Colonic mucosa (tissue), 4 donors: ENCODE measurements around the gene PDZRN3. TPM values are rescaled to one million over a fixed set of nuclear protein-coding genes. Genes with fewer than 3 reads are reported as not detected.

Experiments used
- DNase-seq: peaks from one replicate; pipeline ENCODE4 v3.0.0-alpha.2; 2020
- H3K27ac ChIP-seq: fragments of 200-600 bp; one replicate; pipeline ENCODE4 v1.8.0; 2021
- H3K27me3 ChIP-seq: fragments of 200-600 bp; one replicate; pipeline ENCODE4 v1.8.0; 2021
- H3K36me3 ChIP-seq: fragments of 200-600 bp; one replicate; pipeline ENCODE4 v1.8.0; 2021
- H3K4me1 ChIP-seq: fragments of 200-600 bp; one replicate; pipeline ENCODE4 v1.8.0; 2021; ENCODE audit warnings: mild to moderate bottlenecking
- H3K4me3 ChIP-seq: fragments of 200-600 bp; one replicate; pipeline ENCODE4 v1.8.0; 2021
- H3K9ac ChIP-seq, 2 donors: one replicate each; pipeline ENCODE4 v1.7.0; 2013; ENCODE audit warnings: control low read depth in 2 of 2, low read depth in 2 of 2, low read length in 2 of 2
- H3K9me3 ChIP-seq: fragments of 200-600 bp; one replicate; pipeline ENCODE4 v1.8.0; 2021
- CTCF ChIP-seq: fragments of 200-600 bp; IDR thresholded peaks from one replicate; pipeline ENCODE4 v1.8.0; 2022; ENCODE audit warnings: antibody characterized with exemption, mild to moderate bottlenecking
- intact Hi-C: fragments of 100-400 bp; cut with DNase I; formaldehyde crosslinking; loops from one replicate; pipeline ENCODE4 v1.14.1; 2022
- total RNA-seq, 2 donors: library from RNA; stranded (reverse); fragmentation: NEBNext Ultra II Directional in 1 of 2; extraction: Animal tissue kit (Norgen Biotek cat#: 25700) in 1 of 2; gene quantifications; one replicate each; pipeline ENCODE4 v1.2.1, GENCODE V29; 2021
- donor health status: healthy.
- donor health status: DM: no; HTN: no; CAD: no.
- donor health status: DM: no; HTN: no; CAD: no.

Gene PDZRN3
- total RNA-seq, 2 donors from 2014 or later: 13.6 to 19.1 TPM

- H3K9ac ChIP-seq: no peak overlapping the region
- H3K4me3 ChIP-seq: no peak overlapping the region
- H3K9me3 ChIP-seq: no peaks in the 10 kb centered on the region
- H3K27ac ChIP-seq: peak overlapping the region; percentile 37
- no peaks in the 10 kb centered on the region for H3K27me3 ChIP-seq
- no peak for DNase-seq
- H3K4me1 ChIP-seq: no peaks in the 10 kb centered on the region
- intact Hi-C loops: no loop called here
- TF ChIP-seq CTCF: no peak
- no peaks in the 10 kb centered on the region for H3K36me3 ChIP-seq
These were observed 77.8 kb downstream of the PDZRN3 start for GRCh38 chr3:73546961-73547360.

GRCh38 chr3:73543412-73543811 lies 81.3 kb downstream of the PDZRN3 start:
- DNase-seq: no peak
- H3K4me3 ChIP-seq: no peak overlapping the region
- peak overlapping the region in 1 of 2 donors; percentile 24 for H3K9ac ChIP-seq
- no peaks in the 10 kb centered on the region for H3K27me3 ChIP-seq
- TF ChIP-seq CTCF: no peak
- intact Hi-C loops: no loop called here
- H3K27ac ChIP-seq: no peak overlapping the region
- no peaks in the 10 kb centered on the region for H3K36me3 ChIP-seq
- no peaks in the 10 kb centered on the region for H3K4me1 ChIP-seq
- H3K9me3 ChIP-seq: no peaks in the 10 kb centered on the region

GRCh38 chr3:73542136-73542535 lies 82.6 kb downstream of the PDZRN3 start:
- Histone ChIP-seq H3K36me3 (no peaks in the 10 kb centered on the region), H3K4me1 (no peaks in the 10 kb centered on the region), H3K9me3 (no peaks in the 10 kb centered on the region), H3K9ac (no peak overlapping the region), H3K27me3 (no peaks in the 10 kb centered on the region), H3K27ac (no peak overlapping the region), H3K4me3 (no peak overlapping the region)
- intact Hi-C loops: no loop called here
- TF ChIP-seq CTCF: no peak
- peak; percentile 73 for DNase-seq

DNA sequence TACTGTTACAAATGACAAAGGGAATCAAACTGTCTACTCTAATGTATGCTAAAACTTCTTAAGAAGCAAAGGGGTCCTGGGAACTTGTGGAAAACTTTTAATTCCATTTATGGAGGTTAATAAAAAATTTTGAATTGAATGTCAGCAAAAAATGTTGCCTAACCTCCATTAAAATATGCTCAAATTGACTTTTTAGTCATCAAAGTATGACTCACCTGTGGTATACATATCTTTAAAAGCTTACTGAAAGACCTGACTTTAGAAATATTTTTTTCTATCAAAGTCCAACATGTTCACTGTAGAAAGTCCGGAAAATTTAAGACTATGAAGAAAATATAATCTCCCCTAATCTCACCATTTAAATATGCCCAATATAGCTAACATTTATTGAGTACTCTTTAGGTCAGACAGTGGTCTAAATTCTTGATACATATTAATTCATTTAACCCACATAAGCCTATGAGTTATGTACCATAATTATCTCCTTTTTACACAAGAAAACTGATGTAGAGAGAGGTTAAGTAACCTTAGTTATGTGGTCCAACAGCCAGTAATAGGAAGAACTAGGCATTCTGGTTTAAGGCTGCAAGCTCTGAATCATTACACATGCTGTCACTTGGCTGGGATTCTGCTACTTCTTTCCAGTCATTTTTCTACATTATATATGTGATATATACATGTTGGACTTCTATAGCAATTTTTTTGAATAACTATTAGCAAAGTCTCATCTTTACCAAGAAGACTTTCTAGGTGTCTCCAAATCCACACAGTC lies 83.6 kb downstream of the PDZRN3 start:
- H3K36me3 ChIP-seq: no peaks in the 10 kb centered on the region
- no peaks in the 10 kb centered on the region for H3K4me1 ChIP-seq
- H3K27ac ChIP-seq: no peak overlapping the region

DNA sequence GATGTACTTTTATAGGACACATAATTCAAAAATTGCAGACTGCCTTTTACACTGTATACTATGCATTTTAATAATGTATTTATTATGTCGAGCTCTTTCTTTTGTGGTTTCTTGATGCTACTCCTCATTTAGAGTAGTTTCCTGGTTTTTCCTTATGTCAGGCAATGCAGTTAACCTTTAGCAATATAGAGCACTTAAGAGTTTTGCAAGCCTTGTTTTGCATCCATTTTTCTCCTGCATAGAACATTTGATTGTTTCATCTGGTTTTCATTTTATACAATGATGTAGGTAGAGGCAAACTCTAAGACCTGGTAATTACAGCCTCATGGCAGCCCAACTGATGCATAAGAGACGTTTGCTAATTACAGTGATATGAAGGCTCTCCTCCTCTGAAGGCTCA lies 86.3 kb downstream of the PDZRN3 start:
- intact Hi-C loops: no loop called here
- DNase-seq: no peak
- Histone ChIP-seq H3K4me3 (no peak overlapping the region), H3K4me1 (no peaks in the 10 kb centered on the region), H3K9me3 (no peaks in the 10 kb centered on the region), H3K27ac (no peak overlapping the region), H3K9ac (no peak overlapping the region), H3K36me3 (no peaks in the 10 kb centered on the region), H3K27me3 (no peaks in the 10 kb centered on the region)
- no peak for TF ChIP-seq CTCF

More for the DNA sequence above, 83.6 kb downstream of the PDZRN3 start:
- Histone ChIP-seq H3K9ac (no peak overlapping the region), H3K4me3 (no peak overlapping the region), H3K27me3 (no peaks in the 10 kb centered on the region), H3K9me3 (no peaks in the 10 kb centered on the region)
- no peak for TF ChIP-seq CTCF
- DNase-seq: no peak
- intact Hi-C loops: no loop called here
